ENCODE measurements around the gene ITPK1. TPM values are rescaled to one million over a fixed set of nuclear protein-coding genes. Genes with fewer than 3 reads are reported as not detected.

ITPK1 gene
- total and polyA plus RNA-seq, 10 of the 15 experiments (the other 5 are each of a cell fraction or from before 2014, with no cell fraction given) = 1.3 to 73.2 (median 27.0) TPM

GRCh38 chr14:93133464-93133863, 17.7 kb upstream of the ITPK1 start:
- Histone ChIP-seq H3K79me2 (ENCODE audit: control insufficient read depth, insufficient read depth, low read length) (no peaks in the 10 kb centered on the region), H4K20me1 (ENCODE audit: control insufficient read depth, insufficient read depth) (no peaks in the 10 kb centered on the region), H3K9me3 (replicated peaks; ENCODE audit: control insufficient read depth, insufficient read depth, low read length) (no peaks in the 10 kb centered on the region), H3K4me2 (ENCODE audit: control insufficient read depth, insufficient read depth) (no peak overlapping the region), H2AFZ (ENCODE audit: control insufficient read depth, low read depth, low read length) (no peak overlapping the region), H3K4me3 (no peak overlapping the region), H3K4me1 (ENCODE audit: control insufficient read depth, insufficient read depth, low read length) (no peaks in the 10 kb centered on the region), H3K36me3 (ENCODE audit: control insufficient read depth in 2 of 2, insufficient read depth in 2 of 2, low read length in 1 of 2) (no peaks in the 10 kb centered on the region), H3K9ac (ENCODE audit: control insufficient read depth, insufficient read depth, low read length) (no peak overlapping the region), H3K27me3 (replicated peaks in 1 of 2; ENCODE audit: control insufficient read depth in 2 of 2, insufficient read depth in 2 of 2, low read length in 1 of 2) (no peaks in the 10 kb centered on the region), H3K27ac (ENCODE audit: control insufficient read depth, insufficient read depth) (no peak overlapping the region)
- 64% methylated on average over 8 of the region's 8 CpGs for WGBS (ENCODE audit: insufficient coverage, insufficient replicate concordance, low lambda C conversion rate, missing lambda C conversion rate)
- CTCF ChIA-PET = interaction anchor here (1.1 to 12.8 kb wide), 12 partner anchors 11 to 335 kb away, joined by 3 to 287 read pairs (median 8); partner anchors contain the start of gene ITPK1
- no peak for FAIRE-seq
- TF ChIP-seq E2F4 (IDR thresholded peaks at IDR 0.05; ENCODE audit: low read depth, low read length) (no peak), CHD4 (IDR thresholded peaks at IDR 0.05) (no peak), POLR2AphosphoS2 (IDR thresholded peaks at IDR 0.05; ENCODE audit: low read depth, low read length) (no peak), EZH2 (IDR thresholded peaks at IDR 0.05; ENCODE audit: borderline replicate concordance, control insufficient read depth, low read depth, low read length) (no peak), DPF2 (IDR thresholded peaks at IDR 0.05) (no peak), TCF3 (IDR thresholded peaks at IDR 0.05; ENCODE audit: borderline replicate concordance, insufficient read depth, low read depth, low read length) (no peak), SRF (IDR thresholded peaks at IDR 0.05; ENCODE audit: low read depth in 2 of 2, low read length in 2 of 2) (no peak), IKZF2 (IDR thresholded peaks at IDR 0.05) (no peak), HCFC1 (IDR thresholded peaks at IDR 0.05; ENCODE audit: low read length) (no peak), ATF2 (IDR thresholded peaks at IDR 0.05; ENCODE audit: low read length) (no peak), MXI1 (IDR thresholded peaks at IDR 0.05; ENCODE audit: low read depth, low read length) (no peak)
- BruUV-seq (replicated peaks) = no TSS peak
- POLR2A ChIA-PET = interaction anchor here (1.4 to 2.1 kb wide), 2 partner anchors 12 to 20 kb away, joined by 4 to 9 read pairs; no protein-coding TSS in a partner anchor
- intact Hi-C loops (cut with micrococcal nuclease; ENCODE audit: unreplicated experiment) (no loop called here), in situ Hi-C loops (cut with MboI) (no loop called here)
- no peak for DNase-seq (ENCODE audit: low read depth, low spot score)
- SMC1A ChIA-PET (ENCODE audit: uncharacterized antibody, unreplicated experiment) = interaction anchor here (1.6 to 4.2 kb wide), 7 partner anchors 15 to 181 kb away, joined by 5 to 103 read pairs (median 12); partner anchors contain the start of gene ITPK1
- RAD21 ChIA-PET (ENCODE audit: unreplicated experiment) = interaction anchor here (1.2 to 12.3 kb wide), 4 partner anchors 12 to 181 kb away, joined by 3 to 163 read pairs (median 18); partner anchors contain the start of gene ITPK1
- no peak for ATAC-seq

All from GM12878 (cell line).